Inflammatory macrophage treated with lipopolysaccharide for 1 hour (primary cell): ENCODE results near the gene PIK3R1.

Experiments used
- DNase-seq, 2 donors: peaks; one replicate each; pipeline ENCODE4 v3.0.0-alpha.2; 2020 to 2022

The PIK3R1 gene

GRCh38 chr5:68332556-68332955, 117.0 kb downstream of the PIK3R1 start:
- DNase-seq = peak; percentile 74 to 81

GRCh38 chr5:68333649-68334552, 118.3 kb downstream of the PIK3R1 start:
- DNase-seq = peak; percentile 77 to 92

GRCh38 chr5:68334553-68334886, 119.0 kb downstream of the PIK3R1 start:
- DNase-seq = peak in 1 of 2 donors; percentile 66

- DNase-seq = no peak
Observed at GRCh38 chr5:68335075-68335474, 119.5 kb downstream of the PIK3R1 start.

- DNase-seq = no peak
Observed at GRCh38 chr5:68336200-68336599, 120.6 kb downstream of the PIK3R1 start.

- no peak for DNase-seq
Observed at GRCh38 chr5:68337235-68337634, 121.7 kb downstream of the PIK3R1 start.

GRCh38 chr5:68339921-68340321, 124.4 kb downstream of the PIK3R1 start:
- DNase-seq = no peak

GRCh38 chr5:68341006-68341405, 125.5 kb downstream of the PIK3R1 start:
- no peak for DNase-seq

GRCh38 chr5:68342693-68343092, 127.1 kb downstream of the PIK3R1 start:
- no peak for DNase-seq

GRCh38 chr5:68343421-68343826, 127.9 kb downstream of the PIK3R1 start:
- DNase-seq = peak in 1 of 2 donors; percentile 66

GRCh38 chr5:68344447-68345111, 129.0 kb downstream of the PIK3R1 start:
- peak; percentile 51 to 84 for DNase-seq

GRCh38 chr5:68345171-68345570, 129.6 kb downstream of the PIK3R1 start:
- no peak for DNase-seq

- DNase-seq = no peak
Observed at GRCh38 chr5:68345582-68345981, 130.0 kb downstream of the PIK3R1 start.

- DNase-seq = peak; percentile 52 to 74
Observed at GRCh38 chr5:68347536-68347935, 132.0 kb downstream of the PIK3R1 start.

GRCh38 chr5:68348447-68349222, 133.1 kb downstream of the PIK3R1 start:
- no peak for DNase-seq

GRCh38 chr5:68350176-68350575, 134.6 kb downstream of the PIK3R1 start:
- no peak for DNase-seq
